Measurements from ENCODE around the gene ATXN10.

ATXN10 gene

DNA sequence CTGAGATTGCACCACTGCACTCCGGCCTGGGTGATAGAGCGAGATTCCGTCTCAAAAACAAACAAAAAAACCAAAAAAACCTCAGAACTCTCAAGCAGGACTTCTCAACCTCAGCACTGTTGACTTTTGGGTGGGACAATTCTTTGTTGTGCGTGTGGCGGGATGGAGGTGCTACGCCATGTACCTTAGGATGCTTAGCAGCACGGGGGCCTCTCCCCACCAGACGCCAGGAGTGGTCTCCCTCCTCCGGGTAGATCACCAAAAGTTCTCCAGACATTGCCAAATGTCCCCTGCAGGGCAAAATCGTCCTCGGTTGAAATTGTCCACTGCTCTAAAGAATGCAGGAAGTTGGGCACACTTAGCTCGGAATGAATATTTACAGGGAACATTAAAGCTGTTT, 26.9 kb upstream of the ATXN10 start:
- no peak overlapping the region for H3K4me3 ChIP-seq (ENCODE audit: control insufficient read depth, low read depth, low read length)
- TF ChIP-seq, protein P1, sequence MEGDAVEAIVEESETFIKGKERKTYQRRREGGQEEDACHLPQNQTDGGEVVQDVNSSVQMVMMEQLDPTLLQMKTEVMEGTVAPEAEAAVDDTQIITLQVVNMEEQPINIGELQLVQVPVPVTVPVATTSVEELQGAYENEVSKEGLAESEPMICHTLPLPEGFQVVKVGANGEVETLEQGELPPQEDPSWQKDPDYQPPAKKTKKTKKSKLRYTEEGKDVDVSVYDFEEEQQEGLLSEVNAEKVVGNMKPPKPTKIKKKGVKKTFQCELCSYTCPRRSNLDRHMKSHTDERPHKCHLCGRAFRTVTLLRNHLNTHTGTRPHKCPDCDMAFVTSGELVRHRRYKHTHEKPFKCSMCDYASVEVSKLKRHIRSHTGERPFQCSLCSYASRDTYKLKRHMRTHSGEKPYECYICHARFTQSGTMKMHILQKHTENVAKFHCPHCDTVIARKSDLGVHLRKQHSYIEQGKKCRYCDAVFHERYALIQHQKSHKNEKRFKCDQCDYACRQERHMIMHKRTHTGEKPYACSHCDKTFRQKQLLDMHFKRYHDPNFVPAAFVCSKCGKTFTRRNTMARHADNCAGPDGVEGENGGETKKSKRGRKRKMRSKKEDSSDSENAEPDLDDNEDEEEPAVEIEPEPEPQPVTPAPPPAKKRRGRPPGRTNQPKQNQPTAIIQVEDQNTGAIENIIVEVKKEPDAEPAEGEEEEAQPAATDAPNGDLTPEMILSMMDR (conservative IDR thresholded peaks at IDR 0.05; ENCODE audit: control insufficient read depth, insufficient read depth, low read depth, low read length), result no peak
- DNase-seq (ENCODE audit: low read depth), result no peak

DNA sequence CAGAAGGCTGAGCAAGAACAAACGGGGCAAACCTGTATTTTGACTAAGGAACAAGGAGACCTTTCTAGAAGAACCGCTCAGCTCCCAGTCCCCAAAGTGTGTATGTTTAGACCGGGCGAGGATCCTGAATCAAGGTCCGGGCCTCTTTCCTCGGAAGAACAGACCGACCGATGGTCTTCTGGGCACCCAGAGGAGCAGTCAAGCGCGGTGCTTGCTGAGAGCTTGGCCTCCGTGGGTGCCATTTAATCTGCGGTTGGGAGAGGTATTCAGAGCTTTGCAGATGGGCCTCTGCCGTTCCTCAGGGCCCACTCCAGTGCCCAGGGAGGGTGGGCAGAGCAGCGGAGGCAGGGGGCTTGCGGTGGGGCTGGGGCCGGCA, 26.5 kb upstream of the ATXN10 start:
- no peak overlapping the region for H3K4me3 ChIP-seq (ENCODE audit: control insufficient read depth, low read depth, low read length)
- DNase-seq (ENCODE audit: low read depth), result no peak
- TF ChIP-seq, protein P1 (conservative IDR thresholded peaks at IDR 0.05; ENCODE audit: control insufficient read depth, insufficient read depth, low read depth, low read length), result no peak

DNA sequence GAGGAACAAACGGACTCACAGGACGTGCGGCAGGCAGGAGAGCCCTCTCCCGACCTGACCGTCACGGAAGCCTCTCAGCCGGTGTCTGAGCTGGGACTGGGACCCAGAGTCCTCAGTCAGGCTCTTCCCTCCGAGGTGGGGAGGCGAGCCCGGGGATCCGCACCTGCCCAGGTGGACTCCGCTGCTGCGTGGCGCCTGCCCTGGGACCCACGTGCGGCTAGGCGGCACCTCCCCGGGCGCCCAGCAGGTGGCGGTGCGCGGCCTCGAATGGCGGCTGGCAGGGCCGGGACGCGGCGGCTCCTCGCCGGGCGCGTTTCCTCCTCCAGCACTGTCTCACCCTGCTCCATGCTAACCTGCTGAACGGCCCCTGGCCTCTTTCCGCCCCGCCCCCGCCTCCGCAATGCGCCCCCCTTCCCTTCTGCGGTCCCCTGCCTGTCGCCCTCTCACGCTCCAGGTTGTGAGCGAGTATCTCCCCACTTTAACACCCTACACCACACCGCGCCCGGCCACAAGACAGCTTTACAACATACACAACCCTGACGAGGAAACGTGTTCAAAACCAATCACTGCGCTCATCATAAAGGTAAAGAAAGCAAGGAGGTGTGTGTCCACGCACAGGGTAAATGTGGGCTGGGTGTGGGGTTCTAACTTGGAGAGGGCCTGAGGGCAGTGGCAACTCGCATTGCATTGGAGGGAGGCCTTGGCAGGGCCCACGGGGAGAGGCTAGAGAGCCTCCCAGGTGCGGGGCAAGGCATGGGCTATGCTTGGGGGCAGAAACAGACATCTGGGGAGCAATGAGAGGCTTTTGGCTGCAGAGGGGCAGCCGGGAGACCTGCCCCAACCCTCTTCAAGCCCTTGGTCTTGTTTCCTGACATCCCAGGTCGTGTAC, 25.9 kb upstream of the ATXN10 start:
- DNase-seq (ENCODE audit: low read depth), result peak; percentile 27
- TF ChIP-seq, protein P1 (conservative IDR thresholded peaks at IDR 0.05; ENCODE audit: control insufficient read depth, insufficient read depth, low read depth, low read length), result no peak
- H3K4me3 ChIP-seq (ENCODE audit: control insufficient read depth, low read depth, low read length), result no peak overlapping the region

DNA sequence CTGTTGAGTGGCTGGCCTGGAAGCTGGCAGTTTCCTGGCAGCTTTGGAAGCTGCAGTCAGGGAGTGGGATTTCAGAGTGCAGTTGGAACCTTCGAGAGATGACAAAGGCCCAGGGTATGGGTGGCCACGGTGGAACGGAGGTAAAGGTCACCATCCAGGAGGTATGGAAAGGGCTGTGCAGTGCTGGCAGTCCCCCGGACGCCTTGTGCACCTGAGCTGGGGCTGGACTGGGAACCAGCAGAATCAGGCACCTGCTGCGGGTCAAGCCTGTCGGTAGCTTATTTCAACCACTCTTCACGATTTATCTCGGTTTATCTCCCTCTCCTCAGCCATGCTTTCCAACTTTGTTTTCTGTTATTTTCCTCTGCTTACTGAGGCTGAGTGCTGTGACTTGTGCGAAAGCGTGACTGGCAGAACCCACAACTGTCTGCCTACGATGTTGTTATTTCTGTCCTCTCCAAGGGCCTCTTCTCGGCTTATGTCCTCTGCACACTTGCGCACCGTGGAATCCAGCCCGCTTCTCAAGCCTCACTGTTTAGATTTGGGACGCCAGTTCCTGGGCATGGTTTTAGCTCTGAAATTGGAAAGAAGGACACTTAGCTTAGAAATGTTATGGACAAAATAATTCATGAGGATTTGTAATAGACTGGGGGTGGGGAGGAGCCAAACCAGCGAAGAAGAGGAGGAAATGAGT, 24.0 kb upstream of the ATXN10 start:
- H3K4me3 ChIP-seq (ENCODE audit: control insufficient read depth, low read depth, low read length), result no peak overlapping the region
- DNase-seq (ENCODE audit: low read depth), result no peak
- TF ChIP-seq, protein P1 (conservative IDR thresholded peaks at IDR 0.05; ENCODE audit: control insufficient read depth, insufficient read depth, low read depth, low read length), result no peak

DNA sequence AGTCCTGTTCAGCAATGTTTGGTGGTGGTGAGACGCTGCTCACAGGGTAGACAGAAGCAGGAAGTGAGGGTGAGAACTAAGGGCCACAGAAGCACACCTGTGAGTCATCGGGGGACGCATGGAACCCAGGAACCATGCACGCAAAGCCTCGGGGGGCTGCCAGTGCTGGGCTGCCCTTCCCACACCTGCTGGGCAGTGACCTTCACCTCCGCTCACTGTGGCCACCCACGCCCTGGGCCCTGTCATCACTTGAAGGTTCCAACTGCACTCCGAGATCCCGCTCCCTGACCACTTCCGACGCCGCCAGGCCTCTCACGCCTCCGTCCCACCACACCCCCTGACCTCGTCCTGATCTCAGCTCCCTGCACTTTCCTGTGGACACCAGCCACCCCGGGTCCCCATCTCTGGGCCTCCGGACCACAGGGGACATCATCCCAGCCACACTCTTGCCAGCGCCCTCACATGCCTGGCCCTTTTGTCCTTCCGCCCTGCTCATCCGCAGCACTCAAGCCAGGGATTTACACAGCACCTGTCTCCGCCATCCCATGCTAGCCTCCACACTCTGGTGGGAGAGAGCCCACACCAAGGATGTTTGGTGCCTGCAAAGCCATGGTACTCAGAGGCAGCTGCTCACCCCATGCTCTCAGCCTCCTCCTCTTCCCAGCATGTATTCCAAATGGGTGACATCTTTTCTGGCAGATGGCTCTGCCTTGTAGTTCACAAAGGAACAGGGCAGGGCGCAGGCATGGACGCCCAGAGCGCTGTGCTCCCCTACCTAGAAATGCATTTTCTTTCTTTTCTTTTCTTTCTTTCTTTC, 23.1 kb upstream of the ATXN10 start:
- TF ChIP-seq, protein P1 (conservative IDR thresholded peaks at IDR 0.05; ENCODE audit: control insufficient read depth, insufficient read depth, low read depth, low read length), result no peak
- no peak overlapping the region for H3K4me3 ChIP-seq (ENCODE audit: control insufficient read depth, low read depth, low read length)
- no peak for DNase-seq (ENCODE audit: low read depth)

DNA sequence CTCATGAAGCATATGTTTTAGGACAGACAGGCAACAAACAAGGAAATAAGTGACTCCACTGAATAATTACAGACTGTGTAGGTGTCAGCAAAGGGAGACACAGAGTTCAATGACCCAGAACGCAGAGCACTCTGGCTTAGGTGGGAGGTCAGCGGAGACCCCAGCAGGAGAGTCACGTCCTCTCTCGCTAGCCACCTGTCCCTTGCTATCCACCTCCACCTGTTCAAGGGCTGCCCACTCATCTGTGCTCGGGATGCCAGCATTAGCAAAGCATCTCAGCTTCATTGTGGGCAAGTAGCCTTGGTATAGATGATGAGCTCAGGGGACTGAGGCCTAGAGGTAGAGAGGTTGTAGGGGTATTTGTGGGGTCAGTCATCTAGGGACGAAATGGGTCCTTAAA, 21.8 kb upstream of the ATXN10 start:
- TF ChIP-seq, protein P1 (conservative IDR thresholded peaks at IDR 0.05; ENCODE audit: control insufficient read depth, insufficient read depth, low read depth, low read length), result no peak
- no peak overlapping the region for H3K4me3 ChIP-seq (ENCODE audit: control insufficient read depth, low read depth, low read length)
- no peak for DNase-seq (ENCODE audit: low read depth)

All from fibroblast of mammary gland (primary cell).